ENCODE data around the gene USP32.

- TF ChIP-seq EZH2 (IDR thresholded peaks at IDR 0.05; ENCODE audit: borderline replicate concordance, low read length) (no peak), CTCF (IDR thresholded peaks at IDR 0.05; ENCODE audit: low read length) (no peak)
Observed at GRCh38 chr17:60406887-60407286, 15.0 kb upstream of the USP32 start.

Measured in OCI-LY1 (cell line).